Activated naive CD4-positive, alpha-beta T cell treated with anti-CD3 and anti-CD28 coated beads, Interleukin-2, amount 50 U/mL, for 24 hours (primary cell): ENCODE results near the gene TTI1.
"Not testable (repeated sequence)": the region's sequence is repeated elsewhere in the genome, so short reads cannot be mapped to it uniquely, and the experiment has no call there.

Experiments
- H3K27ac Mint-ChIP-seq: one replicate; pipeline ENCODE4 v1.8.0; 2021; ENCODE audit warnings: mild to moderate bottlenecking, mixed read lengths
- H3K27me3 Mint-ChIP-seq: one replicate; pipeline ENCODE4 v1.8.0; 2021; ENCODE audit warnings: mixed read lengths
- H3K36me3 Mint-ChIP-seq: one replicate; pipeline ENCODE4 v1.8.0; 2021; ENCODE audit warnings: mixed read lengths
- H3K4me1 Mint-ChIP-seq: one replicate; pipeline ENCODE4 v1.8.0; 2021; ENCODE audit warnings: mixed read lengths
- H3K4me3 Mint-ChIP-seq: one replicate; pipeline ENCODE4 v1.8.0; 2021; ENCODE audit warnings: mild to moderate bottlenecking, mixed read lengths
- H3K9me3 Mint-ChIP-seq: one replicate; pipeline ENCODE4 v1.8.0; 2021; ENCODE audit warnings: mixed read lengths

The TTI1 gene

GRCh38 chr20:37976887-37977286 lies 56.4 kb downstream of the TTI1 start:
- Mint-ChIP-seq H3K27me3 (no peaks in the 10 kb centered on the region), H3K4me3 (no peak overlapping the region), H3K9me3 (peaks cover 10% of the 10 kb centered on the region), H3K36me3 (peaks cover 17% of the 10 kb centered on the region), H3K4me1 (peaks cover 15% of the 10 kb centered on the region), H3K27ac (no peak overlapping the region)

GRCh38 chr20:37973059-37973910 lies 60.0 kb downstream of the TTI1 start:
- Mint-ChIP-seq H3K27ac (no peak overlapping the region), H3K36me3 (peaks cover 21% of the 10 kb centered on the region), H3K4me3 (no peak overlapping the region), H3K4me1 (peaks cover 15% of the 10 kb centered on the region), H3K27me3 (no peaks in the 10 kb centered on the region), H3K9me3 (peaks cover 12% of the 10 kb centered on the region)

GRCh38 chr20:37972256-37973058 lies 60.8 kb downstream of the TTI1 start:
- H3K9me3 Mint-ChIP-seq: peaks cover 16% of the 10 kb centered on the region
- H3K36me3 Mint-ChIP-seq: peaks cover 26% of the 10 kb centered on the region
- no peaks in the 10 kb centered on the region for H3K27me3 Mint-ChIP-seq
- H3K4me1 Mint-ChIP-seq: peaks cover 8% of the 10 kb centered on the region
- H3K27ac Mint-ChIP-seq: no peak overlapping the region
- H3K4me3 Mint-ChIP-seq: no peak overlapping the region

- Mint-ChIP-seq H3K36me3 (peaks cover 27% of the 10 kb centered on the region), H3K27me3 (no peaks in the 10 kb centered on the region), H3K9me3 (peaks cover 21% of the 10 kb centered on the region), H3K27ac (no peak overlapping the region), H3K4me1 (peaks cover 4% of the 10 kb centered on the region), H3K4me3 (no peak overlapping the region)
Measured at GRCh38 chr20:37971561-37972127, 61.6 kb downstream of the TTI1 start.

- Mint-ChIP-seq H3K9me3 (peaks cover 28% of the 10 kb centered on the region), H3K4me3 (no peak overlapping the region), H3K4me1 (no peaks in the 10 kb centered on the region), H3K27ac (no peak overlapping the region), H3K27me3 (no peaks in the 10 kb centered on the region), H3K36me3 (peaks cover 30% of the 10 kb centered on the region)
Measured at GRCh38 chr20:37970856-37971245, 62.4 kb downstream of the TTI1 start.

- peaks cover 30% of the 10 kb centered on the region for H3K36me3 Mint-ChIP-seq
- no peak overlapping the region for H3K27ac Mint-ChIP-seq
- H3K4me3 Mint-ChIP-seq: no peak overlapping the region
- H3K9me3 Mint-ChIP-seq: peaks cover 29% of the 10 kb centered on the region
- no peaks in the 10 kb centered on the region for H3K4me1 Mint-ChIP-seq
- H3K27me3 Mint-ChIP-seq: no peaks in the 10 kb centered on the region
Measured at GRCh38 chr20:37969949-37970855, 63.1 kb downstream of the TTI1 start.

GRCh38 chr20:37968841-37969401 lies 64.3 kb downstream of the TTI1 start:
- H3K9me3 Mint-ChIP-seq: peaks cover 38% of the 10 kb centered on the region
- no peaks in the 10 kb centered on the region for H3K27me3 Mint-ChIP-seq
- H3K4me1 Mint-ChIP-seq: no peaks in the 10 kb centered on the region
- H3K4me3 Mint-ChIP-seq: no peak overlapping the region
- peaks cover 32% of the 10 kb centered on the region for H3K36me3 Mint-ChIP-seq
- no peak overlapping the region for H3K27ac Mint-ChIP-seq

GRCh38 chr20:37963483-37963882 lies 69.8 kb downstream of the TTI1 start:
- peaks cover 18% of the 10 kb centered on the region for H3K36me3 Mint-ChIP-seq
- not testable (repeated sequence) for H3K27ac Mint-ChIP-seq, H3K27me3 Mint-ChIP-seq, H3K4me1 Mint-ChIP-seq, H3K4me3 Mint-ChIP-seq
- peaks cover 44% of the 10 kb centered on the region for H3K9me3 Mint-ChIP-seq

GRCh38 chr20:37961066-37961465 lies 72.2 kb downstream of the TTI1 start:
- no peaks in the 10 kb centered on the region for H3K27me3 Mint-ChIP-seq
- peaks cover 27% of the 10 kb centered on the region for H3K9me3 Mint-ChIP-seq
- H3K4me3 Mint-ChIP-seq: no peak overlapping the region
- H3K27ac Mint-ChIP-seq: no peak overlapping the region
- peaks cover 6% of the 10 kb centered on the region for H3K36me3 Mint-ChIP-seq
- no peaks in the 10 kb centered on the region for H3K4me1 Mint-ChIP-seq

- Mint-ChIP-seq H3K27ac (no peak overlapping the region), H3K4me3 (no peak overlapping the region), H3K9me3 (peaks cover 17% of the 10 kb centered on the region), H3K4me1 (no peaks in the 10 kb centered on the region), H3K27me3 (no peaks in the 10 kb centered on the region), H3K36me3 (peaks cover 5% of the 10 kb centered on the region)
Measured at GRCh38 chr20:37958856-37959520, 74.3 kb downstream of the TTI1 start.

- H3K27ac Mint-ChIP-seq: no peak overlapping the region
- H3K36me3 Mint-ChIP-seq: peaks cover 2% of the 10 kb centered on the region
- H3K27me3 Mint-ChIP-seq: no peaks in the 10 kb centered on the region
- no peak overlapping the region for H3K4me3 Mint-ChIP-seq
- H3K9me3 Mint-ChIP-seq: peaks cover 11% of the 10 kb centered on the region
- H3K4me1 Mint-ChIP-seq: no peaks in the 10 kb centered on the region
Measured at GRCh38 chr20:37956107-37956585, 77.1 kb downstream of the TTI1 start.

GRCh38 chr20:37955511-37955910 lies 77.7 kb downstream of the TTI1 start:
- H3K4me1 Mint-ChIP-seq: no peaks in the 10 kb centered on the region
- peaks cover 7% of the 10 kb centered on the region for H3K9me3 Mint-ChIP-seq
- peaks cover 2% of the 10 kb centered on the region for H3K36me3 Mint-ChIP-seq
- no peak overlapping the region for H3K27ac Mint-ChIP-seq
- no peak overlapping the region for H3K4me3 Mint-ChIP-seq
- H3K27me3 Mint-ChIP-seq: no peaks in the 10 kb centered on the region

GRCh38 chr20:37954626-37955025 lies 78.6 kb downstream of the TTI1 start:
- H3K27me3 Mint-ChIP-seq: no peaks in the 10 kb centered on the region
- H3K4me1 Mint-ChIP-seq: no peaks in the 10 kb centered on the region
- H3K36me3 Mint-ChIP-seq: peaks cover 2% of the 10 kb centered on the region
- H3K4me3 Mint-ChIP-seq: no peak overlapping the region
- H3K9me3 Mint-ChIP-seq: peaks cover 3% of the 10 kb centered on the region
- H3K27ac Mint-ChIP-seq: no peak overlapping the region

- Mint-ChIP-seq H3K27me3 (no peaks in the 10 kb centered on the region), H3K27ac (no peak overlapping the region), H3K36me3 (no peaks in the 10 kb centered on the region), H3K9me3 (no peaks in the 10 kb centered on the region), H3K4me3 (no peak overlapping the region), H3K4me1 (no peaks in the 10 kb centered on the region)
Measured at GRCh38 chr20:37954190-37954589, 79.1 kb downstream of the TTI1 start.
